ENCODE data around the gene CIP2A. TPM values are rescaled to one million over a fixed set of nuclear protein-coding genes. Genes with fewer than 3 reads are reported as not detected.

CIP2A gene
- polyA plus RNA-seq, 1 donor from 2014 or later = 29.3 TPM

- H3K79me2 ChIP-seq (replicated peaks; ENCODE audit: insufficient read depth, low read length) = no peaks in the 10 kb centered on the region
Observed at GRCh38 chr3:108527817-108528216, 61.4 kb downstream of the CIP2A start.

GRCh38 chr3:108527109-108527508 lies 62.1 kb downstream of the CIP2A start:
- H4K20me1 ChIP-seq (ENCODE audit: insufficient read depth) = no peaks in the 10 kb centered on the region
- no peaks in the 10 kb centered on the region for H3K79me2 ChIP-seq (replicated peaks; ENCODE audit: insufficient read depth, low read length)
- no peaks in the 10 kb centered on the region for H3K9me2 ChIP-seq (ENCODE audit: insufficient read depth, low read length)
- H3K36me3 ChIP-seq (ENCODE audit: insufficient read depth, low read length) = no peaks in the 10 kb centered on the region
- H3K4me3 ChIP-seq (ENCODE audit: low read length) = no peak overlapping the region
- no peaks in the 10 kb centered on the region for H3K9me3 ChIP-seq (ENCODE audit: low read length)
- no peak overlapping the region for H3K27ac ChIP-seq (ENCODE audit: low read length)
- no peaks in the 10 kb centered on the region for H3F3A ChIP-seq (ENCODE audit: insufficient read depth, low read length, poor library complexity, severe bottlenecking)
- H3K4me2 ChIP-seq (ENCODE audit: low read length) = no peak overlapping the region
- no peak overlapping the region for H3K9ac ChIP-seq (ENCODE audit: low read length)
- H2AFZ ChIP-seq (ENCODE audit: low read depth, low read length) = no peak overlapping the region
- TF ChIP-seq CTCF (IDR thresholded peaks at IDR 0.05; ENCODE audit: poor library complexity, severe bottlenecking) (no peak), REST (IDR thresholded peaks at IDR 0.05; ENCODE audit: borderline replicate concordance) (no peak), SMC3 (conservative IDR thresholded peaks at IDR 0.05; ENCODE audit: poor library complexity) (no peak), POLR2AphosphoS5 (IDR thresholded peaks at IDR 0.05) (no peak), TAF1 (IDR thresholded peaks at IDR 0.05; ENCODE audit: low read depth) (no peak), MXI1 (conservative IDR thresholded peaks at IDR 0.05; ENCODE audit: poor library complexity, severe bottlenecking) (no peak)
- no peaks in the 10 kb centered on the region for H3K27me3 ChIP-seq (ENCODE audit: insufficient read depth, low read depth, low read length)

More at GRCh38 chr3:108527817-108528216, 61.4 kb downstream of the CIP2A start:
- no peak overlapping the region for H3K4me2 ChIP-seq (ENCODE audit: low read length)
- H3K27me3 ChIP-seq (ENCODE audit: insufficient read depth, low read depth, low read length) = no peaks in the 10 kb centered on the region
- no peak overlapping the region for H3K9ac ChIP-seq (ENCODE audit: low read length)
- H2AFZ ChIP-seq (ENCODE audit: low read depth, low read length) = no peak overlapping the region
- H3K9me3 ChIP-seq (ENCODE audit: low read length) = no peaks in the 10 kb centered on the region
- H3F3A ChIP-seq (ENCODE audit: insufficient read depth, low read length, poor library complexity, severe bottlenecking) = no peaks in the 10 kb centered on the region
- no peaks in the 10 kb centered on the region for H3K36me3 ChIP-seq (ENCODE audit: insufficient read depth, low read length)
- H3K4me3 ChIP-seq (ENCODE audit: low read length) = no peak overlapping the region
- H3K27ac ChIP-seq (ENCODE audit: low read length) = no peak overlapping the region
- H3K9me2 ChIP-seq (ENCODE audit: insufficient read depth, low read length) = no peaks in the 10 kb centered on the region
- H4K20me1 ChIP-seq (ENCODE audit: insufficient read depth) = no peaks in the 10 kb centered on the region
- TF ChIP-seq POLR2AphosphoS5 (IDR thresholded peaks at IDR 0.05) = no peak
- TF ChIP-seq REST (IDR thresholded peaks at IDR 0.05; ENCODE audit: borderline replicate concordance) = no peak
- no peak for TF ChIP-seq RAD21 (conservative IDR thresholded peaks at IDR 0.05)
